ENCODE measurements around the gene GOLGA5.

DNA sequence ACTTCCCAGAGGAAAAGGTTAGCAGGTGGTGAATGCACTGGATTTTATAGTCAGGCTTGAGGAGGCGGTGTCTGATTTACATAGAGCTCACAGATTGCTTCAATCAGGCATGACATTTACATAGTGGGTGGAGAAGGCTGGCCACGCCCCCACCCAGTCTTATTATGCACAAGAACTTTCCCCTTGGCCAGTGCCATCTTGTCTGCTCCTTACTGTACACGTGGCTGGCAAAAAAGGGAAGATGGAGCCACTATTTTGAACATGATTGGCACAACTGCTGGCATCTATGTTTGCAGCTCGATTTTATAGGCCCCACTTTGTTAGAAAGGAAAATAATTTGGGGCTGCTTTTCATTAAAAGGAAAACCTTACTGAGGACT is 34.8 kb upstream of the GOLGA5 start:
- TF ChIP-seq CTCF (IDR thresholded peaks at IDR 0.05) (no peak), POLR2A (IDR thresholded peaks at IDR 0.05) (no peak)

All from right lobe of liver (tissue), 4 donors.